NB4 (cell line): ENCODE measurements around the gene DSTYK.

Experiments used
- CTCF ChIP-seq: IDR thresholded peaks from one replicate; pipeline ENCODE4 v1.5.1; 2012; ENCODE audit warnings: low read depth, low read length
- POLR2A ChIP-seq: IDR thresholded peaks from 2 replicates; pipeline ENCODE4 v1.6.1; 2011; ENCODE audit warnings: mild to moderate bottlenecking; ENCODE audit not compliant: insufficient read length; ENCODE audit errors: extremely low read depth

GRCh38 chr1:205241366-205242030 lies 30.0 kb upstream of the DSTYK start:
- TF ChIP-seq CTCF, result no peak
- no peak for TF ChIP-seq POLR2A
